Stimulated activated naive CD8-positive, alpha-beta T cell treated with anti-CD3 and anti-CD28 coated beads, Interleukin-15, Interleukin-2, amounts not matched to agents 100 ng/mL and 50 ng/mL, for 24 hours (primary cell): ENCODE data around the gene ISM2.

Source experiments
- H3K27ac Mint-ChIP-seq: one replicate; pipeline ENCODE4 v1.8.0; 2021; ENCODE audit warnings: mild to moderate bottlenecking, mixed read lengths
- H3K27me3 Mint-ChIP-seq: one replicate; pipeline ENCODE4 v1.8.0; 2021; ENCODE audit warnings: mixed read lengths
- H3K36me3 Mint-ChIP-seq: one replicate; pipeline ENCODE4 v1.8.0; 2021; ENCODE audit warnings: low read depth, mixed read lengths
- H3K4me1 Mint-ChIP-seq: one replicate; pipeline ENCODE4 v1.8.0; 2021; ENCODE audit warnings: low read depth, mixed read lengths
- H3K4me3 Mint-ChIP-seq: one replicate; pipeline ENCODE4 v1.8.0; 2021; ENCODE audit warnings: mild to moderate bottlenecking, mixed read lengths
- H3K9me3 Mint-ChIP-seq: one replicate; pipeline ENCODE4 v1.8.0; 2021; ENCODE audit warnings: mixed read lengths

Gene ISM2

GRCh38 chr14:77467801-77468200 lies 30.8 kb downstream of the ISM2 start:
- Mint-ChIP-seq H3K27ac (no peak overlapping the region), H3K4me3 (no peak overlapping the region), H3K9me3 (no peaks in the 10 kb centered on the region), H3K36me3 (peaks cover 56% of the 10 kb centered on the region), H3K4me1 (no peaks in the 10 kb centered on the region), H3K27me3 (no peaks in the 10 kb centered on the region)

GRCh38 chr14:77459072-77459723 lies 39.4 kb downstream of the ISM2 start:
- Mint-ChIP-seq H3K4me1 (peaks cover 49% of the 10 kb centered on the region), H3K27me3 (no peaks in the 10 kb centered on the region), H3K9me3 (no peaks in the 10 kb centered on the region), H3K4me3 (peak overlapping the region; percentile 99), H3K36me3 (peaks cover 49% of the 10 kb centered on the region), H3K27ac (peak overlapping the region; percentile 100)

GRCh38 chr14:77458249-77458950 lies 40.2 kb downstream of the ISM2 start:
- no peaks in the 10 kb centered on the region for H3K27me3 Mint-ChIP-seq
- peaks cover 49% of the 10 kb centered on the region for H3K4me1 Mint-ChIP-seq
- H3K4me3 Mint-ChIP-seq: peak overlapping the region; percentile 99
- H3K9me3 Mint-ChIP-seq: no peaks in the 10 kb centered on the region
- H3K27ac Mint-ChIP-seq: peak overlapping the region; percentile 100
- peaks cover 44% of the 10 kb centered on the region for H3K36me3 Mint-ChIP-seq

DNA sequence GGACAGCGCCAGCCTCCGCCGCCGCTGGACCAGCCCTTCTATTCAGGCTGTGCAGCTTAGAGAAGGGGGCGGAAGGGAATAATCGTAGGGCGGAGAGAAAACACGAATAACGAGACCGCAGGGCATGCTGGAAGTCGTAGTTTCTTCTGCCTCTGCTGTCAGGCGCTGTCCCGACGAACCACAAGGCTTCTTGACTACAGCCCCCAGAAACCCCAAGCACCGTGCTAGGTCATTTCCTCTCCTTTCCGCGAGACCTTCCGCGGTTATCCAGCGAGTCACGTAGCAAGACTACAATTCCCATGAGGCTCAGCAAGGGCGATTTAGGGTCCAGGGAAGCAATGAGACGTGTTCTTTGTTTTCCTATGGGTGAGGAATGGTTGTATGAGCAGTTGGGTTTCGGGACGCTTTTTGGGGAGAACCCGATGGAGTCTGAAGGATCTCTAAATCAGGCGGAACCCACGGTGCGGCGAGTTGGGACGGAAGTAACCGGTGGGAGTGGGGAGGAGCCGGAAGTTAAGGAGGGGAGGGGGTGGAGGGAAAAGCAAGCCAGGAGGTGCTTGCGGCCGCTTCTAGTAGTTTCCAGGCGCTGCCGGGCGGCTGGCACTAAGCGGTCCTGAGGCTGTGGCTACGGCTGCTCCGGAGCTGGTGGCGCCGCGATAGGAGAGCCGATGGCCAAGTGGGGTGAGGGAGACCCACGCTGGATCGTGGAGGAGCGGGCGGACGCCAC lies 40.9 kb downstream of the ISM2 start, which contains the start of the genes AHSA1 and VIPAS39:
Gene AHSA1, plus strand, starts transcription at position 572 of the 727 bp plus-strand sequence. Its CDS starts 97 bp downstream, at position 669.
Gene VIPAS39, minus strand, starts transcription at position 80 of the 727 bp plus-strand sequence. CDS start 3,499 bp downstream, outside the sequence.
- H3K9me3 Mint-ChIP-seq: no peaks in the 10 kb centered on the region
- H3K4me3 Mint-ChIP-seq: peak within 1 kb of the TSS; percentile 99
- H3K36me3 Mint-ChIP-seq: peaks cover 49% of the 10 kb centered on the region
- no peaks in the 10 kb centered on the region for H3K27me3 Mint-ChIP-seq
- peak within 1 kb of the TSS; percentile 100 for H3K27ac Mint-ChIP-seq
- H3K4me1 Mint-ChIP-seq: peaks cover 49% of the 10 kb centered on the region

DNA sequence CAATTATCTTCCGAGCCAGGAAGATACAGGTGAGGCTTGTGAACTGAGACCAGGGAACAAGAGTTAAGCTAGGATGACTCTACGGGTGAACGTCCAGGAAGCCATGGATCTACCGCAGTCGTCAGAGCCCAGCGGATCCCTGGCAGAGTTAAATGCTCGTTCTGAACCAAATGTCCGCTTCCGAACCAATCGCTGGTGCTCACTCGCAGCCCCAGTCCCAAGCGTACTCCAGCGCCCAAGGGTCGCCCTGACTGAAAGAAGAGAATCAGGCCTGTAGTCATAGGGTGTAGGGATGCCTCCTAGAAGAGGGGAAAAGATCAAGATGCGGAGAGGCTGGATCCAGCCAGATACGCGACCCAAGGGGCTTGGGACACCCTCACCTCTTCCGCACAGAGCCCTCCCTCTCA lies 41.5 kb downstream of the ISM2 start:
- Mint-ChIP-seq H3K27ac (peak overlapping the region; percentile 100), H3K9me3 (no peaks in the 10 kb centered on the region), H3K4me1 (peaks cover 49% of the 10 kb centered on the region), H3K4me3 (peak overlapping the region; percentile 99), H3K27me3 (no peaks in the 10 kb centered on the region), H3K36me3 (peaks cover 45% of the 10 kb centered on the region)

- H3K4me3 Mint-ChIP-seq: peak overlapping the region; percentile 99
- peaks cover 45% of the 10 kb centered on the region for H3K36me3 Mint-ChIP-seq
- peaks cover 39% of the 10 kb centered on the region for H3K4me1 Mint-ChIP-seq
- H3K9me3 Mint-ChIP-seq: no peaks in the 10 kb centered on the region
- no peaks in the 10 kb centered on the region for H3K27me3 Mint-ChIP-seq
- no peak overlapping the region for H3K27ac Mint-ChIP-seq
These were observed 42.5 kb downstream of the ISM2 start for GRCh38 chr14:77455966-77456640.

- no peaks in the 10 kb centered on the region for H3K4me1 Mint-ChIP-seq
- peaks cover 44% of the 10 kb centered on the region for H3K36me3 Mint-ChIP-seq
- H3K4me3 Mint-ChIP-seq: no peak overlapping the region
- H3K27me3 Mint-ChIP-seq: no peaks in the 10 kb centered on the region
- H3K27ac Mint-ChIP-seq: no peak overlapping the region
- no peaks in the 10 kb centered on the region for H3K9me3 Mint-ChIP-seq
These were observed 56.4 kb downstream of the ISM2 start for GRCh38 chr14:77442196-77442595.

DNA sequence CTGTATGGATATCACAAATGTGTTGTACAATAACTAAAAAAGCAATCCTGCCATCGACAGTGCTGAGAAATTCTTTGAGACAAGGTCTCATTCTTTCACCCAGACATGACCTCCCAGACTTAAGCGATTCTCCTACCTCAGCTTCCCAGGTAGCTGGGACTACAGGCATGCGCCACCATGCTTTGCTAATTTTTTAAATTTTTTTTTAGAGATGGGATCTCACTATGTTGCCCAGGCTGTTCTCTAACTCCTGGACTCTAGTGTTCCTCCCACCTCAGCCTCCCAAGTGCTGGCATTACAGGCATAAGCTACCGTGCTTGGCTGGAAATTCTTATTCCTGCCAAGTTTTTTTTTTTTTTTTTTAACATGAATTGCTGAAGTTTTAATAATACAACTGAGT lies 58.8 kb downstream of the ISM2 start:
- Mint-ChIP-seq H3K4me3 (no peak overlapping the region), H3K27me3 (no peaks in the 10 kb centered on the region), H3K36me3 (peaks cover 50% of the 10 kb centered on the region), H3K9me3 (no peaks in the 10 kb centered on the region), H3K27ac (no peak overlapping the region), H3K4me1 (no peaks in the 10 kb centered on the region)

- H3K27ac Mint-ChIP-seq: no peak overlapping the region
- no peaks in the 10 kb centered on the region for H3K27me3 Mint-ChIP-seq
- H3K9me3 Mint-ChIP-seq: no peaks in the 10 kb centered on the region
- no peak overlapping the region for H3K4me3 Mint-ChIP-seq
- peaks cover 58% of the 10 kb centered on the region for H3K36me3 Mint-ChIP-seq
- H3K4me1 Mint-ChIP-seq: no peaks in the 10 kb centered on the region
These were observed 60.0 kb downstream of the ISM2 start for GRCh38 chr14:77438596-77438995.

DNA sequence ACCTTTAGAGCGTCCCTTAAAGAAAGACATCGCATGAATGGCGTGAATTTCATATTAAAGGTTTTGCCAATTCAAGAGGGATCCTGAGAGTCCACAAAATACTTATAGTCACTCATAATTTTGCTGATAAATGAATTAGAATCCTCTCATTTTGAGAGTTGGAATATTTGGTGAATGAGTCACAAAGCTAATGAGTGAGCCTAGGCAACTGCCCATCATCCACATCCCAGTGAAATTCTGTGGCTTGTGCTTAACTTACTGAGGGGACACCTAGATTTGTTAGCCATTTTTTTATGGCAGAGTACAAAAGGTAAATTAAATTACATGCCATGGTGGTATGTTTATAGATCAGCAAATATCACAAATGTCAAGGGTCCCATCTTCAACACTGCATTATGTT lies 62.6 kb downstream of the ISM2 start:
- no peak overlapping the region for H3K4me3 Mint-ChIP-seq
- no peaks in the 10 kb centered on the region for H3K9me3 Mint-ChIP-seq
- peaks cover 47% of the 10 kb centered on the region for H3K36me3 Mint-ChIP-seq
- H3K27ac Mint-ChIP-seq: no peak overlapping the region
- H3K4me1 Mint-ChIP-seq: no peaks in the 10 kb centered on the region
- no peaks in the 10 kb centered on the region for H3K27me3 Mint-ChIP-seq

GRCh38 chr14:77426396-77426795 lies 72.2 kb downstream of the ISM2 start:
- H3K36me3 Mint-ChIP-seq: peaks cover 81% of the 10 kb centered on the region
- no peaks in the 10 kb centered on the region for H3K4me1 Mint-ChIP-seq
- no peak overlapping the region for H3K4me3 Mint-ChIP-seq
- no peak overlapping the region for H3K27ac Mint-ChIP-seq
- H3K27me3 Mint-ChIP-seq: no peaks in the 10 kb centered on the region
- no peaks in the 10 kb centered on the region for H3K9me3 Mint-ChIP-seq

- Mint-ChIP-seq H3K4me3 (no peak overlapping the region), H3K4me1 (no peaks in the 10 kb centered on the region), H3K27ac (no peak overlapping the region), H3K36me3 (peaks cover 86% of the 10 kb centered on the region), H3K9me3 (peaks cover 4% of the 10 kb centered on the region), H3K27me3 (no peaks in the 10 kb centered on the region)
These were observed 73.8 kb downstream of the ISM2 start for GRCh38 chr14:77424862-77425261.
